ENCODE results near the gene ZNF330. TPM values are rescaled to one million over a fixed set of nuclear protein-coding genes. Genes with fewer than 3 reads are reported as not detected.
A peak's percentile ranks its signal among the peaks of the same experiment; 100 is the strongest.

The ZNF330 gene
- total RNA-seq (ENCODE audit: unreplicated experiment) = 23.5 TPM
- long read RNA-seq = 0 reads

DNA sequence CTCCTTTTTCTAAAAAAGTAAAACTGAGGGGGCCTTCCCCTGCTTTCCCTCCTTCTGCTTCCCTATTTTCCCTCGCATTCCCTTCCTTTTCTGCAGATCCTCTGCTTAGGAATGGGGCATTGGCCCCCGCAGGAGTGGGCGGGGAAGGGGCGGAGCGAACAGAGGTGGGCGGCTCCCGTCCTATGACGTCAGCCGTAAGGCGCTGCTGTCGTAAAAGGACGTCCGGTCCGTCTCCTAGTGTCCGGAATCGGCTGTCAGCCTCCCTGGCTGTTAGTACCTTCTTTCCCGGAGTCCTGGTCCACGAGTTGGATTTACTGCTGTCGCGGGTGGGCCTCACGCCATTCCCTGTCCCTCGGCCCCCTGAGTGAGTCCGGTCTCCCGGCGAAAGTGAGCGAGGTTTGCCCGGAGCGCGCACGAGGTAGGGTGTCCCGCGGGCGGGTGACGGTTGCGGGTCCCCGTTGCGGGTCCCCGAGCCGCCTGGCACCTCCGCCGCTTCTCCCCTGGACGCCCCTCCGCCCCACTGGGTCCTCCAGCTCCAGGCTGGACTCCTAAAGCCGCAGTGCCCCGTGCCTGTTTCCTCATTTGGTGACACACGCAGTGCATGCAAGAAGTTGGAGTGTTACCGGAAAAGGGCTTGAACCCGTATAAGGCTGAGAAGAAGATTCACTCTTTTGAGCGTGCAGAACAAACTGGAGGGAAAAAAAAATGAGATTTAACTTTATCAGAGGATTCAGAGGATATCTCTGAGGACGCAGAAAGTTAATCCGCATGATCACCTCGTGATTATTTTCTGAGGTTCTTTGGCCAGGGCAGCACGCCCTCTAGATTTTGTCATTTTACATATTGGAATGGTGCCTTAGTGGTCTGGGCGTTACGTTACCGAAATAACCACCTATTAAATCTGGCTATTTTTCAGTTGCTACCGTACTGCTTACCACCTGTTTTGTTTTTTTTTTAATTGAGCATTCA, at the start of gene ZNF330:
ZNF330 (plus strand) TSS at position 205 of the 969 bp plus-strand sequence. CDS start 1,477 bp downstream, outside the sequence.
- H3K4me1 Mint-ChIP-seq (ENCODE audit: low read depth, unreplicated experiment) = peaks cover 2% of the 10 kb centered on the region
- H3K27me3 Mint-ChIP-seq (ENCODE audit: unreplicated experiment) = no peaks in the 10 kb centered on the region
- H3K36me3 Mint-ChIP-seq (ENCODE audit: unreplicated experiment) = no peaks in the 10 kb centered on the region
- TF ChIP-seq, protein P1, sequence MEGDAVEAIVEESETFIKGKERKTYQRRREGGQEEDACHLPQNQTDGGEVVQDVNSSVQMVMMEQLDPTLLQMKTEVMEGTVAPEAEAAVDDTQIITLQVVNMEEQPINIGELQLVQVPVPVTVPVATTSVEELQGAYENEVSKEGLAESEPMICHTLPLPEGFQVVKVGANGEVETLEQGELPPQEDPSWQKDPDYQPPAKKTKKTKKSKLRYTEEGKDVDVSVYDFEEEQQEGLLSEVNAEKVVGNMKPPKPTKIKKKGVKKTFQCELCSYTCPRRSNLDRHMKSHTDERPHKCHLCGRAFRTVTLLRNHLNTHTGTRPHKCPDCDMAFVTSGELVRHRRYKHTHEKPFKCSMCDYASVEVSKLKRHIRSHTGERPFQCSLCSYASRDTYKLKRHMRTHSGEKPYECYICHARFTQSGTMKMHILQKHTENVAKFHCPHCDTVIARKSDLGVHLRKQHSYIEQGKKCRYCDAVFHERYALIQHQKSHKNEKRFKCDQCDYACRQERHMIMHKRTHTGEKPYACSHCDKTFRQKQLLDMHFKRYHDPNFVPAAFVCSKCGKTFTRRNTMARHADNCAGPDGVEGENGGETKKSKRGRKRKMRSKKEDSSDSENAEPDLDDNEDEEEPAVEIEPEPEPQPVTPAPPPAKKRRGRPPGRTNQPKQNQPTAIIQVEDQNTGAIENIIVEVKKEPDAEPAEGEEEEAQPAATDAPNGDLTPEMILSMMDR (IDR thresholded peaks at IDR 0.05; ENCODE audit: partially characterized antibody, unreplicated experiment) = no peak
- peak within 1 kb of the TSS; percentile 73 for H3K27ac Mint-ChIP-seq (ENCODE audit: unreplicated experiment)
- no peaks in the 10 kb centered on the region for H3K9me3 Mint-ChIP-seq (ENCODE audit: unreplicated experiment)
- DNase-seq = peak; percentile 95
- H3K4me3 Mint-ChIP-seq (ENCODE audit: unreplicated experiment) = peak within 1 kb of the TSS; percentile 97

DNA sequence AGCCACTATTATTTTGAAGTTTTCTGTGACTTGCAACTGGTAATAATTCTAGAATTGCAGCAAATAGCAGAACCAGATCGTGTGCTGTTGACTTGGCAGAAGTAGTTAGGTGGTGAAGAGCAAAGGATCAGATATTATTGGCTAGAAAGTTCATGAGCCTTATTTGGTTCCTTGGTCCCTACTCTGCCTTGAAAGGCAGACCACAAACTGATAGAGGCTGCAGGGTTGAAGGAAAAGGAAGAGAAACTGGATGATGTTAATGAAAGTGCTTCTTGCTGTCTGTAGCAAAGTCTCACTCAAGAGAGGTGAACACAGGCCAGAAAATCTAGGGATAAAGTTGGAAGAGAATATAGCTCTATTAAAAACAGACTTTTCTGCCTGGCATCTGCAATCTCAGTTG, 46.2 kb upstream of the ZNF330 start:
- no peak for DNase-seq
- Mint-ChIP-seq H3K27me3 (ENCODE audit: unreplicated experiment) (no peaks in the 10 kb centered on the region), H3K36me3 (ENCODE audit: unreplicated experiment) (no peaks in the 10 kb centered on the region), H3K4me3 (ENCODE audit: unreplicated experiment) (no peak overlapping the region), H3K4me1 (ENCODE audit: low read depth, unreplicated experiment) (no peaks in the 10 kb centered on the region), H3K9me3 (ENCODE audit: unreplicated experiment) (no peaks in the 10 kb centered on the region), H3K27ac (ENCODE audit: unreplicated experiment) (no peak overlapping the region)
- TF ChIP-seq, protein P1 (IDR thresholded peaks at IDR 0.05; ENCODE audit: partially characterized antibody, unreplicated experiment) = no peak

DNA sequence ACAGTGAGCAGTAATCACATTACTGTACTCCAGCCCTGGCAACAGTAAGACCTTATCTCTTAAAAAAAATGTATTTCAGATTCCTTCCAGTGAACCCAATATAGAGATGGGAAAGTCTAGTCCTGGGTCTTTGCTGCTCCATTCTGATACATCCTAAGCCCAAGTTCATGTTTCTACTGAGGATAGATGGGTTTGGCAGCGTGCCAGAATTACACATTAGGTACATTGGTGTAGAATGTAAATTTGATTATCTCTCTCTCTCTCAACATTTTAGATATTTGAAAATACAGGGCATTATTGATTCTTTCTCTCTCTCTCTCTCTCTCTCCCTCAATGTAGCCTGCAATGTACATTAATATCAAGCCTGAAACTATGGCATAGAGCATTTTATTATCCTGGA, 43.5 kb upstream of the ZNF330 start:
- H3K4me1 Mint-ChIP-seq (ENCODE audit: low read depth, unreplicated experiment) = no peaks in the 10 kb centered on the region
- TF ChIP-seq, protein P1 (IDR thresholded peaks at IDR 0.05; ENCODE audit: partially characterized antibody, unreplicated experiment) = no peak
- no peaks in the 10 kb centered on the region for H3K9me3 Mint-ChIP-seq (ENCODE audit: unreplicated experiment)
- H3K27ac Mint-ChIP-seq (ENCODE audit: unreplicated experiment) = no peak overlapping the region
- H3K27me3 Mint-ChIP-seq (ENCODE audit: unreplicated experiment) = no peaks in the 10 kb centered on the region
- H3K36me3 Mint-ChIP-seq (ENCODE audit: unreplicated experiment) = no peaks in the 10 kb centered on the region
- DNase-seq = no peak
- H3K4me3 Mint-ChIP-seq (ENCODE audit: unreplicated experiment) = no peak overlapping the region

DNA sequence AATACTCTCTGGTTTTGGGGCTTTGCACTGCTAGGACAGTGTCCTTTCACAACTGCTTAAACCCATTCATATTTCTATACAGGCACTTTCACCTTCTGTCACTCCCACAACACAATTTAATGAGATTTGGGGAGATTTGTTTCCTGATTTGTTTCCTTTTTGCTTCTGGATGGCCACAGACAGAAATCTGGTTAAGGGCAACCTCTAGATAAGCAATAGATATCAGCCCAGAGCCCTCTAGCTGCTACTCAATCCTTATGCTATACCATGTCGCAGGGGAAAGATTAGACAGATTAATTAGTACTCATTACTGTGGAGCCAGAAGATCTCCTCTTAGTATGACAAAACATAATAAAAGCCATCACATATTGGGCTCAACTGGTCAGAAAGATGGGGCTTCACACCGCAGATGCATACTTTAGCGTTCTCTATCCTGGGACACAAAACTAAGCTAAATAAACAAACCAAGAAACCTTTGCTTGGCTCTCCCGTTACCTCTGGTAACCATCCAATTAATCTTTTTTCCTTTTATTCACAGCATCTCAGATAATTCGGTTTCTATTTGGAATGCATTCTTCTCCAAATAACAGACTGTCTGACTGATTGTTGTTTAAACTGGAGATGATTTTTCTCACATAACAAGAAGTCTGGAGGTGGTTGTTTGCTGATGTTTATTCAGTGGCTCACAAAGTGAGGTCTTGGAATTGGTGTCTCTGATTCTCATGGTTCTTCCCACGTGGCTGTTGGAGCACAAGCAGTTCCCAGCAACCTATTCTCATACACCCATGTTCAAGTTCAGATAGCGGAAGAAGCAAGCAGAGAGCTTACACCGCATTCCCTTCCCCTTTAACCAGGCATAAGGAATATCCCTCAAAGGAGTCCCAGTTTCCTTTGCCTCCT, 41.0 kb upstream of the ZNF330 start:
- H3K4me1 Mint-ChIP-seq (ENCODE audit: low read depth, unreplicated experiment) = no peaks in the 10 kb centered on the region
- no peaks in the 10 kb centered on the region for H3K36me3 Mint-ChIP-seq (ENCODE audit: unreplicated experiment)
- no peak overlapping the region for H3K4me3 Mint-ChIP-seq (ENCODE audit: unreplicated experiment)
- DNase-seq = no peak
- H3K9me3 Mint-ChIP-seq (ENCODE audit: unreplicated experiment) = no peaks in the 10 kb centered on the region
- no peaks in the 10 kb centered on the region for H3K27me3 Mint-ChIP-seq (ENCODE audit: unreplicated experiment)
- H3K27ac Mint-ChIP-seq (ENCODE audit: unreplicated experiment) = no peak overlapping the region
- TF ChIP-seq, protein P1 (IDR thresholded peaks at IDR 0.05; ENCODE audit: partially characterized antibody, unreplicated experiment) = no peak
